ENCODE data around the gene ARL4D. TPM values are rescaled to one million over a fixed set of nuclear protein-coding genes. Genes with fewer than 3 reads are reported as not detected.

ARL4D gene
- 1.5 TPM for total RNA-seq

DNA sequence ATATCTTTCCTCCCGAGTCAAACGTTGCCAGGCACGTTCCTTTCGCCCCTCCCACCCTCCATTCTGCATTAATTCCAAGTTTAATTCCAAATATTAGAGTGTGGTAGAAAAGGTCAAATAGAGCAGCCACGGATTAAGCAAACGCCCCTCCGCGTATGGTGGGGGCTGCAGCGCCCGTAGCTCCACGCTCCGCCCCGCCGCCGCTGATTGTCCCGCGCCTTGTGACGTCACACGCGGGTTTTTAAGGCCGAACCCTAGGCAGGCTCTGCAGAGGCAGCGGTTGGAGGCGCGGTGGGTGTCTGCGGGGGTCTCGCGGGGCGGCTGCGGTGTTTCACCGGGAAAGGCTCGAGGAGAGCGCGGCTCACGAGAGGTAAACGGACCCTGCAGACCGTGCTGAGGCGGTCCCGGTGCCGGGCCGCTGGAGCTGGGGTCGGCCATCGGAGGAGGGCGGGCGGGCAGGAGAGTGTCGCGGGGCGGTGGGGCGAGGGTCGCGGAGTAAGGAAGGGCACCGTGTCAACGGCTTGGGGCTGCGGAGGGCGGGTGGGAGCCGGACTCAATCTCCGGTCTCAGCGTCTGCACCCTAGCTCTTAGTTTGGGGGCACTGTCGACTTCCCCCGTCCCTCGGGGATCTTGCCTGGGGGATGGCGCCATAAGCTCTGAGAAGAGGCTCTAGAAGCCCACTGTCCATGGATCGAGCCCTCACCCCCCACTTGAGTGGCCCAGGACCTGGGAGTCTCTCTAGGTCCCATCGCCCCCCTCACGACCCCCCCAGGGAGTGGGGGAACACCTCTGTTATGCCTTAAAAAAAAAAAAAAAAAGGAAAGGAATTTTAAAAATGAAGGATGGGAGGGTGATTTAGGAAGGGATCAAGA is at the start of gene ARL4D:
Gene ARL4D (plus strand): TSS at position 270 of the 872 bp plus-strand sequence. CDS start 740 bp downstream, outside the sequence.
- Histone ChIP-seq H3K27me3 (ENCODE audit: insufficient read depth, low read length) (no peaks in the 10 kb centered on the region), H3K9me3 (ENCODE audit: low read depth, low read length) (no peaks in the 10 kb centered on the region), H3K4me1 (ENCODE audit: insufficient read depth, low read length) (peaks cover 53% of the 10 kb centered on the region), H3K4me3 (ENCODE audit: low read length) (peak within 1 kb of the TSS; percentile 55)

DNA sequence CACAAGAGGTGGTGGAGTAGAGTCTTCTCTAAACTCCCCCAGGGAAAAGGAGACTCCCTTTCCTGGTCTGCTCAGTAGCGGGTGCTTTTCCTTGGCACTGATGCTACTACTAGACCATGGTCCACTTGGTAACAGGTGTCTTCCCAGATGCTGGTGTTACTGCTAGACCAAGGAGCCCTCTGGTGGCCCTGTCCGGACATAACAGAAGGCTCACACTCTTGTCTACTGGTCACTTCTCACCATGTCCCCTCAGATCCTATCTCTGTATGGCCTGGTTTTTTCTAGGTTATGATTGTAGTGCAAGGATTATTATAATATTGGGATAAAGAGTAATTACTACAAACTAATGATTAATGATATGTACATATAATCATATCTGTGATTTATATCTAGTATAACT is 49.7 kb upstream of the ARL4D start:
- no peaks in the 10 kb centered on the region for H3K27me3 ChIP-seq (ENCODE audit: insufficient read depth, low read length)
- H3K9me3 ChIP-seq (ENCODE audit: low read depth, low read length): peaks cover 21% of the 10 kb centered on the region
- H3K4me1 ChIP-seq (ENCODE audit: insufficient read depth, low read length): no peaks in the 10 kb centered on the region
- H3K4me3 ChIP-seq (ENCODE audit: low read length): no peak overlapping the region

GRCh38 chr17:43350888-43351361 is 47.9 kb upstream of the ARL4D start:
- Histone ChIP-seq H3K9me3 (ENCODE audit: low read depth, low read length) (peaks cover 21% of the 10 kb centered on the region), H3K27me3 (ENCODE audit: insufficient read depth, low read length) (no peaks in the 10 kb centered on the region), H3K4me1 (ENCODE audit: insufficient read depth, low read length) (no peaks in the 10 kb centered on the region), H3K4me3 (ENCODE audit: low read length) (no peak overlapping the region)

DNA sequence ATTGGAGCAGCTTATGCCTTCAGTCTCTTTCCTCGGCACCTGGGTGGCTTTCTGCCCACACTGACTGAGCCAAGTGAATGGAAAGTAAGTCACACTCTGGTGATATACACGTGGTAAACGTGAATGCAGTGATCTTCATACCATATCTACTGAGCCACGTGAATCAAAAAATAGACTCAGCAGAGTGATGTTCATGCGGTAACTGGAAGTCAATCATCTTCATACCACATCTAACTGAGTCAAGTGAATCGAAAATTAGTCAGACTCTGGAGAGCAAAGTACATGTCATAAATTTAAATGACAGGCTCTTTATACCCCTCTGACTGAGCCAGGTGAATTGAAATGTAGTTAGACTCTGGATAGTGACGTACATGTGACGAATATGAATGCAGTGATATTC is 47.1 kb upstream of the ARL4D start:
- Histone ChIP-seq H3K27me3 (ENCODE audit: insufficient read depth, low read length) (no peaks in the 10 kb centered on the region), H3K4me1 (ENCODE audit: insufficient read depth, low read length) (no peaks in the 10 kb centered on the region), H3K9me3 (ENCODE audit: low read depth, low read length) (peaks cover 21% of the 10 kb centered on the region), H3K4me3 (ENCODE audit: low read length) (no peak overlapping the region)

DNA sequence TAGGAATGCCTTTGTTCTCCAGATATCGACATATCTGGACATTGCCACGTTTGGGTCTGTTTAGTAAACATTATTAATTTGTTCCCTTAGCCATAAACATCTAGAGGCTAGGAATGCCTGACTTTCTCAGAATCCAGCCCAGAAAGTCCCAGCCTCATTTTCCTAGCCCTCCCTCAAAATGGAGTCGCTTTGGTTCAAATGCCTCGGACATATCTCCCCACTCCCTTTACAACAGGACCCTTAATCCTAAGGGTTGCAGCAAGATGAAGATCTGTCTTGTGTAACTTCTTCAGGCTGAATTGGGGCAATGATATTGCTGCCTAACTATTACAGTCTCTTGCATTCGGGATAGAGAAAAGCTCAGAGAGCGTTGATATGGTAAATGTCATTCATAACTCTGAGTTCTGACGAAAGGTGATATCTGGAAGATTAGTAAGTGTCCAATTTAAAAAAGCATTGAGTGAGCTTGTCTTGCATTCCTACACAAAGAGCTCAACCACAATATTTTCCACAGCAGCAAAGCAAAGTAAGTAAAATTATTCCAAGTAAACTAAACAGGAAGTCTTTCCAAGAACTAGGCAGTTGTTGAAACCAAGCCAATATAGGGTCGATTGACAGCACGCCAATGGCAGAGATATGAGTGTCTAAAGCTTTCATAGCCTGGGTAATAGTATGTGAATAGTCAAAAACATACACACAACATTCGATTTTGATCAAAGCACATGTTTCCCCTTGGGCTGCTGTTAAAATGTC is 46.0 kb upstream of the ARL4D start:
- H3K27me3 ChIP-seq (ENCODE audit: insufficient read depth, low read length): no peaks in the 10 kb centered on the region
- H3K4me1 ChIP-seq (ENCODE audit: insufficient read depth, low read length): no peaks in the 10 kb centered on the region
- H3K4me3 ChIP-seq (ENCODE audit: low read length): no peak overlapping the region
- peaks cover 15% of the 10 kb centered on the region for H3K9me3 ChIP-seq (ENCODE audit: low read depth, low read length)

- Histone ChIP-seq H3K4me3 (ENCODE audit: low read length) (no peak overlapping the region), H3K9me3 (ENCODE audit: low read depth, low read length) (peaks cover 9% of the 10 kb centered on the region), H3K4me1 (ENCODE audit: insufficient read depth, low read length) (no peaks in the 10 kb centered on the region), H3K27me3 (ENCODE audit: insufficient read depth, low read length) (no peaks in the 10 kb centered on the region)
Measured at GRCh38 chr17:43353393-43353792, 45.4 kb upstream of the ARL4D start.

DNA sequence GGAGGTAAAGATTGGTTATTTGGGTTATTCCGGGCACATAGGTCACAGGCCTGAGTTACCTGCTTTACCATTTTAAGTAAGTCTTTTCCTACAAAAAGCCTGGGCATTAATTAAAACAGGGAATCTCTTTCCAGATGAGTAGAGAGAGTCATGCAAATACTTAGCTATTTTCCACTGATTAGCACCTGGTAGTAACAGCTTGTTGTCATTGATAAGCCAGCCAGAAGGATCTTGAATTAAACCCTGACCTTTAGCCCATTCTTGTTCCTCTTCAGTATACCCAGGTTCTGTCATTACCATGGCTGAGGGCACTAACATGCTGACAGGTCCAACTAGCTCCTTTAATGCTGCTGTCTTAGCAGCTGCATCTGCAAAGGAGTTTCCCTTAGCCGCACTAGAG is 44.4 kb upstream of the ARL4D start:
- no peaks in the 10 kb centered on the region for H3K9me3 ChIP-seq (ENCODE audit: low read depth, low read length)
- H3K4me1 ChIP-seq (ENCODE audit: insufficient read depth, low read length): peaks cover 5% of the 10 kb centered on the region
- no peaks in the 10 kb centered on the region for H3K27me3 ChIP-seq (ENCODE audit: insufficient read depth, low read length)
- H3K4me3 ChIP-seq (ENCODE audit: low read length): no peak overlapping the region

GRCh38 chr17:43356450-43356849 is 42.3 kb upstream of the ARL4D start:
- H3K27me3 ChIP-seq (ENCODE audit: insufficient read depth, low read length): no peaks in the 10 kb centered on the region
- H3K9me3 ChIP-seq (ENCODE audit: low read depth, low read length): no peaks in the 10 kb centered on the region
- no peak overlapping the region for H3K4me3 ChIP-seq (ENCODE audit: low read length)
- peaks cover 15% of the 10 kb centered on the region for H3K4me1 ChIP-seq (ENCODE audit: insufficient read depth, low read length)

- Histone ChIP-seq H3K4me3 (ENCODE audit: low read length) (no peak overlapping the region), H3K4me1 (ENCODE audit: insufficient read depth, low read length) (peaks cover 18% of the 10 kb centered on the region), H3K27me3 (ENCODE audit: insufficient read depth, low read length) (no peaks in the 10 kb centered on the region), H3K9me3 (ENCODE audit: low read depth, low read length) (no peaks in the 10 kb centered on the region)
Measured at GRCh38 chr17:43356999-43357398, 41.8 kb upstream of the ARL4D start.

DNA sequence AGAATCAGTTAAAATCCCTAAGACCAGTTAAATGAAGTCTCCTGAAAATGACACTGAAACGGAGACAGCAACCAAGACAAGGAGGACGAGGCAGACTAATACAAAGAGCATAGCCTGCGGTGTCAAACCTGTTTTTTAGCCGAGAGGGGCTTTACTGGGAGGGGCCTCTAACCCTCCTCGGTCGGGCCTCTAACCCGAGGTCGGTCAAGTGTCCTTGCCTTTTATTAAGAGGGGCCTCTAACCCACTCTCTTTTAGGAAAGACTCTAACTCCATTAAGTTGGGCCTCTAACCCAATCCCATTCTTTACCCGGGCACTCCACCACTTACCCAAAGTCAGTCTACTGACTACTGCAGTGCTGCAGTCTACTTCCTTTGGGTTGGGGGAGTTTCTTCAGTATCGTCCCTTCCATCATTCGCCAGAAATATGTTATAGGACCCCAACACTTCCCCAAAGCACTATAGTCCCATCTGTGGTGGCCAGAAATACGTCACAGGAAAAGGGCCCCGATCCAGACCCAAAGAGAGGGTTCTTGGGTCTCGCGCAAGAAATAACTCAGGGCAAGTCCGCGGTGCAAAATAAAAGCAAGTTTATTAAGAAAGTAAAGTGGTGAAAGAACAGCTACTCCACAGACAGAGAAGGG is 39.2 kb upstream of the ARL4D start:
- Histone ChIP-seq H3K9me3 (ENCODE audit: low read depth, low read length) (no peaks in the 10 kb centered on the region), H3K27me3 (ENCODE audit: insufficient read depth, low read length) (no peaks in the 10 kb centered on the region), H3K4me1 (ENCODE audit: insufficient read depth, low read length) (peaks cover 22% of the 10 kb centered on the region), H3K4me3 (ENCODE audit: low read length) (peak overlapping the region; percentile 55)

- H3K4me3 ChIP-seq (ENCODE audit: low read length): peak overlapping the region; percentile 55
- no peaks in the 10 kb centered on the region for H3K9me3 ChIP-seq (ENCODE audit: low read depth, low read length)
- peaks cover 22% of the 10 kb centered on the region for H3K4me1 ChIP-seq (ENCODE audit: insufficient read depth, low read length)
- H3K27me3 ChIP-seq (ENCODE audit: insufficient read depth, low read length): no peaks in the 10 kb centered on the region
Measured at GRCh38 chr17:43360376-43360738, 38.4 kb upstream of the ARL4D start.

- H3K9me3 ChIP-seq (ENCODE audit: low read depth, low read length): no peaks in the 10 kb centered on the region
- no peaks in the 10 kb centered on the region for H3K27me3 ChIP-seq (ENCODE audit: insufficient read depth, low read length)
- H3K4me1 ChIP-seq (ENCODE audit: insufficient read depth, low read length): peaks cover 22% of the 10 kb centered on the region
- H3K4me3 ChIP-seq (ENCODE audit: low read length): peak overlapping the region; percentile 55
Measured at GRCh38 chr17:43360739-43361505, 37.9 kb upstream of the ARL4D start.

GRCh38 chr17:43363181-43363925 is 35.4 kb upstream of the ARL4D start:
- peaks cover 35% of the 10 kb centered on the region for H3K4me1 ChIP-seq (ENCODE audit: insufficient read depth, low read length)
- no peaks in the 10 kb centered on the region for H3K27me3 ChIP-seq (ENCODE audit: insufficient read depth, low read length)
- no peak overlapping the region for H3K4me3 ChIP-seq (ENCODE audit: low read length)
- H3K9me3 ChIP-seq (ENCODE audit: low read depth, low read length): no peaks in the 10 kb centered on the region

DNA sequence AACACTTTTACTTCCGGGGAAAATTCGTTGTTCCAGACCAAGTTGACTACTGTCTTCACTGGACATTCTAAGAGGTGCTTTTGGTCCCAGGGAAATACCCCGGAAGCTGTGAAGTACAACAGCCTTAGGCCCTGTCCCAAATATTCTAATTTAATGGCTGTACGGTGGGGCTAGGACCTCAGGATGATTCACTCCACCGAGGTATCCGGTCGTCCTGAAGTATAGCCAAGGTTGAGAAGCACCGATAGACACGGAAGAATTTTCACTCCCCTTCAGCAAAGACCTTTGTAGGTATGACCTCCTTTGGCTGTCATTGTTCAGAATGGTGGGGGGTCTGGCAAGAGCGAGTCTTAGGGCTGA is 34.9 kb upstream of the ARL4D start:
- Histone ChIP-seq H3K27me3 (ENCODE audit: insufficient read depth, low read length) (no peaks in the 10 kb centered on the region), H3K9me3 (ENCODE audit: low read depth, low read length) (no peaks in the 10 kb centered on the region), H3K4me3 (ENCODE audit: low read length) (no peak overlapping the region), H3K4me1 (ENCODE audit: insufficient read depth, low read length) (peaks cover 35% of the 10 kb centered on the region)
